Neural crest cell (in vitro differentiated cells): ENCODE measurements around the gene PTPRZ1. TPM values are rescaled to one million over a fixed set of nuclear protein-coding genes. Genes with fewer than 3 reads are reported as not detected.

ENCODE experiments used
- DNase-seq: peaks from one replicate; pipeline ENCODE4 v3.0.0; 2021; ENCODE audit warnings: low read depth, mixed read lengths, low spot score
- H3K27ac Mint-ChIP-seq: one replicate; pipeline ENCODE4 v1.8.0; 2021; ENCODE audit warnings: mild to moderate bottlenecking, mixed read lengths; ENCODE audit not compliant: unreplicated experiment
- H3K27me3 Mint-ChIP-seq: 2 replicates; pipeline ENCODE4 v1.8.0; 2021; ENCODE audit warnings: low read depth, mild to moderate bottlenecking, mixed read lengths
- H3K36me3 Mint-ChIP-seq: 2 replicates; pipeline ENCODE4 v1.8.0; 2021; ENCODE audit warnings: low read depth, mild to moderate bottlenecking, mixed read lengths
- H3K4me1 Mint-ChIP-seq: 2 replicates; pipeline ENCODE4 v1.8.0; 2021; ENCODE audit warnings: mixed read lengths
- H3K4me3 Mint-ChIP-seq: one replicate; pipeline ENCODE4 v1.8.0; 2021; ENCODE audit warnings: mild to moderate bottlenecking, mixed read lengths
- H3K9me3 Mint-ChIP-seq: 2 replicates; pipeline ENCODE4 v1.8.0; 2021; ENCODE audit warnings: mixed read lengths
- CTCF ChIP-seq: fragments of 200-600 bp; sonication (generic); conservative IDR thresholded peaks from 2 replicates; pipeline ENCODE4 v1.5.0; 2021; ENCODE audit warnings: antibody characterized with exemption, mild to moderate bottlenecking
- total RNA-seq: library from RNA; stranded (reverse); gene quantifications from 2 replicates; pipeline ENCODE4 v1.2.1, GENCODE V29; 2021

PTPRZ1 gene
- total RNA-seq, 1 donor from 2014 or later: 202 TPM

DNA sequence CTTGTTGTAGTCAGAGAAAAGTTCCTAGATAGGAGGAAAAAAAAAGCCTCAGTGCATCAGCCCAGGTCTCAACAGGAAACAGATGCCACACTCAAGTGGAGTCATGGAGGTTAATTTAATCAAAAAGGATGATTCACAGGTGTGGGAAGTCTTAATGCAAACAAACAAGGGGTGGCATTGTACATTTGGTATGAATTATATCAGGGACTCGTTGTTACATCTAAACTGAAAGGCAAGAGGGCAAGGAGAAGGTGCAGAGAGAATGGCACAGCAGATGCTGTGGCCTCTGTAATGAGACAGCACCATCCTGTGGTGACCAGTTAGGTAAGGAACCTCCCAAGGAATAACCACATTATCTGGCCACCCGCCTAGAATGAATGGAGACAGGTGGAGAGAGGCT, 133.7 kb downstream of the PTPRZ1 start:
- DNase-seq: no peak
- no peaks in the 10 kb centered on the region for H3K4me1 Mint-ChIP-seq
- TF ChIP-seq CTCF: no peak
- H3K36me3 Mint-ChIP-seq: peaks cover 28% of the 10 kb centered on the region
- no peak overlapping the region for H3K27ac Mint-ChIP-seq
- H3K9me3 Mint-ChIP-seq: no peaks in the 10 kb centered on the region
- H3K27me3 Mint-ChIP-seq: no peaks in the 10 kb centered on the region
- H3K4me3 Mint-ChIP-seq: no peak overlapping the region

DNA sequence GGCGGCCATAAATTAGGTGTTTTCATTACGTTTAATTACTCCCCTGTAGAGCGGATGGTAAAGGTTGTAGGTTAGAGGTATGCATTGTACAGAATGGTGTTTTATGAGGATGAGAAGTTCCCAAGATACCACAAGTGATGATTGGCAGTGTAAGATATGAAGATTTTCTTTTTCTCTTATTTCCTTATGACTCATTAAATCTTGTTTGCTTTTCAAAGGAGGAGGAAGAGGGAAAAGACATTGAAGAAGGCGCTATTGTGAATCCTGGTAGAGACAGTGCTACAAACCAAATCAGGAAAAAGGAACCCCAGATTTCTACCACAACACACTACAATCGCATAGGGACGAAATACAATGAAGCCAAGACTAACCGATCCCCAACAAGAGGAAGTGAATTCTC, 137.2 kb downstream of the PTPRZ1 start:
- Mint-ChIP-seq H3K4me3 (no peak overlapping the region), H3K9me3 (no peaks in the 10 kb centered on the region), H3K4me1 (no peaks in the 10 kb centered on the region), H3K36me3 (peaks cover 42% of the 10 kb centered on the region), H3K27ac (no peak overlapping the region), H3K27me3 (no peaks in the 10 kb centered on the region)
- no peak for DNase-seq
- no peak for TF ChIP-seq CTCF

DNA sequence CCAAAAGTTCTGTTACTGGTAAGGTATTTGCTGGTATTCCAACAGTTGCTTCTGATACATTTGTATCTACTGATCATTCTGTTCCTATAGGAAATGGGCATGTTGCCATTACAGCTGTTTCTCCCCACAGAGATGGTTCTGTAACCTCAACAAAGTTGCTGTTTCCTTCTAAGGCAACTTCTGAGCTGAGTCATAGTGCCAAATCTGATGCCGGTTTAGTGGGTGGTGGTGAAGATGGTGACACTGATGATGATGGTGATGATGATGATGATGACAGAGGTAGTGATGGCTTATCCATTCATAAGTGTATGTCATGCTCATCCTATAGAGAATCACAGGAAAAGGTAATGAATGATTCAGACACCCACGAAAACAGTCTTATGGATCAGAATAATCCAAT, 140.1 kb downstream of the PTPRZ1 start:
- Mint-ChIP-seq H3K9me3 (no peaks in the 10 kb centered on the region), H3K4me1 (no peaks in the 10 kb centered on the region), H3K4me3 (no peak overlapping the region), H3K27ac (no peak overlapping the region), H3K36me3 (peaks cover 38% of the 10 kb centered on the region), H3K27me3 (no peaks in the 10 kb centered on the region)
- DNase-seq: no peak
- no peak for TF ChIP-seq CTCF

- no peak overlapping the region for H3K27ac Mint-ChIP-seq
- no peaks in the 10 kb centered on the region for H3K9me3 Mint-ChIP-seq
- no peaks in the 10 kb centered on the region for H3K27me3 Mint-ChIP-seq
- TF ChIP-seq CTCF: no peak
- H3K36me3 Mint-ChIP-seq: peaks cover 34% of the 10 kb centered on the region
- no peak overlapping the region for H3K4me3 Mint-ChIP-seq
- DNase-seq: no peak
- H3K4me1 Mint-ChIP-seq: no peaks in the 10 kb centered on the region
Measured at GRCh38 chr7:122013630-122014029, 140.7 kb downstream of the PTPRZ1 start.

GRCh38 chr7:122014697-122015096, 141.7 kb downstream of the PTPRZ1 start:
- Mint-ChIP-seq H3K4me3 (no peak overlapping the region), H3K4me1 (no peaks in the 10 kb centered on the region), H3K27ac (no peak overlapping the region), H3K9me3 (no peaks in the 10 kb centered on the region), H3K27me3 (no peaks in the 10 kb centered on the region), H3K36me3 (peaks cover 34% of the 10 kb centered on the region)
- TF ChIP-seq CTCF: peak; percentile 48
- no peak for DNase-seq

GRCh38 chr7:122018032-122018431, 145.1 kb downstream of the PTPRZ1 start:
- no peak overlapping the region for H3K27ac Mint-ChIP-seq
- peaks cover 10% of the 10 kb centered on the region for H3K36me3 Mint-ChIP-seq
- no peak for TF ChIP-seq CTCF
- no peak for DNase-seq
- no peaks in the 10 kb centered on the region for H3K4me1 Mint-ChIP-seq
- H3K4me3 Mint-ChIP-seq: no peak overlapping the region
- H3K27me3 Mint-ChIP-seq: no peaks in the 10 kb centered on the region
- H3K9me3 Mint-ChIP-seq: no peaks in the 10 kb centered on the region
